Measurements from ENCODE around the gene FAM193A.

DNA sequence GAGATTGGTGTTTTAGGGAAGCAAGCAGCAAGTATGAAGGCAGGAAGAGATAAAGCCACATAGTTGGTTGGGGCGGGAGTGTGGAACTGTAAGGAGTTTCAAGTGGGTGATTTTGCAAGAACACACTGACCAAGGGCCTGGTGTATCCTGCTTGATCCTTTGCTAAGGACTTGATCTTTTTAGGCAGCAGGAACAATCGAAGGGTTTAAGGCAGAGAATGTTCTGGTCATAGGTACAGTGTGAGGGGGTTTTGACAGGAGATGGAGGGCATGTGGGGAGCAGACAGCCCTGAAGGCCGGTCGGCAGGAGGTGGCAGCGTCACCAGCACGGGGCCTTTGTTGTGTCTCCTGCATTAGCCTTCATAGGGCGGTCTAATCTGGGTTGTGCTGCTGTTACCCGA lies 54.7 kb downstream of the FAM193A start:
- TF ChIP-seq, protein P1, sequence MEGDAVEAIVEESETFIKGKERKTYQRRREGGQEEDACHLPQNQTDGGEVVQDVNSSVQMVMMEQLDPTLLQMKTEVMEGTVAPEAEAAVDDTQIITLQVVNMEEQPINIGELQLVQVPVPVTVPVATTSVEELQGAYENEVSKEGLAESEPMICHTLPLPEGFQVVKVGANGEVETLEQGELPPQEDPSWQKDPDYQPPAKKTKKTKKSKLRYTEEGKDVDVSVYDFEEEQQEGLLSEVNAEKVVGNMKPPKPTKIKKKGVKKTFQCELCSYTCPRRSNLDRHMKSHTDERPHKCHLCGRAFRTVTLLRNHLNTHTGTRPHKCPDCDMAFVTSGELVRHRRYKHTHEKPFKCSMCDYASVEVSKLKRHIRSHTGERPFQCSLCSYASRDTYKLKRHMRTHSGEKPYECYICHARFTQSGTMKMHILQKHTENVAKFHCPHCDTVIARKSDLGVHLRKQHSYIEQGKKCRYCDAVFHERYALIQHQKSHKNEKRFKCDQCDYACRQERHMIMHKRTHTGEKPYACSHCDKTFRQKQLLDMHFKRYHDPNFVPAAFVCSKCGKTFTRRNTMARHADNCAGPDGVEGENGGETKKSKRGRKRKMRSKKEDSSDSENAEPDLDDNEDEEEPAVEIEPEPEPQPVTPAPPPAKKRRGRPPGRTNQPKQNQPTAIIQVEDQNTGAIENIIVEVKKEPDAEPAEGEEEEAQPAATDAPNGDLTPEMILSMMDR (IDR thresholded peaks at IDR 0.05), result no peak
- TF ChIP-seq POLR2A (IDR thresholded peaks at IDR 0.05), result no peak

All from adrenal gland (tissue), 5 donors.